ENCODE data around the gene CLDN16.

- TF ChIP-seq SRF (IDR thresholded peaks at IDR 0.05; ENCODE audit: low read depth) (no peak), EZH2 (IDR thresholded peaks at IDR 0.05) (no peak)
Observed at GRCh38 chr3:190371152-190371551, 16.8 kb upstream of the CLDN16 start.

Data from HCT116 (cell line).